MM.1S (cell line): ENCODE results near the gene ADNP2.

Experiments used
- CTCF ChIP-seq: fragments of 300-600 bp; sonication (generic); IDR thresholded peaks from 2 replicates; pipeline ENCODE4 v1.5.1; 2016; ENCODE audit warnings: antibody characterized with exemption, low read length, mixed read lengths
- EZH2phosphoT487 ChIP-seq: fragments of 300-600 bp; sonication (generic); IDR thresholded peaks from 2 replicates; pipeline ENCODE4 v1.6.1; 2018; ENCODE audit warnings: antibody characterized with exemption, low read length

DNA sequence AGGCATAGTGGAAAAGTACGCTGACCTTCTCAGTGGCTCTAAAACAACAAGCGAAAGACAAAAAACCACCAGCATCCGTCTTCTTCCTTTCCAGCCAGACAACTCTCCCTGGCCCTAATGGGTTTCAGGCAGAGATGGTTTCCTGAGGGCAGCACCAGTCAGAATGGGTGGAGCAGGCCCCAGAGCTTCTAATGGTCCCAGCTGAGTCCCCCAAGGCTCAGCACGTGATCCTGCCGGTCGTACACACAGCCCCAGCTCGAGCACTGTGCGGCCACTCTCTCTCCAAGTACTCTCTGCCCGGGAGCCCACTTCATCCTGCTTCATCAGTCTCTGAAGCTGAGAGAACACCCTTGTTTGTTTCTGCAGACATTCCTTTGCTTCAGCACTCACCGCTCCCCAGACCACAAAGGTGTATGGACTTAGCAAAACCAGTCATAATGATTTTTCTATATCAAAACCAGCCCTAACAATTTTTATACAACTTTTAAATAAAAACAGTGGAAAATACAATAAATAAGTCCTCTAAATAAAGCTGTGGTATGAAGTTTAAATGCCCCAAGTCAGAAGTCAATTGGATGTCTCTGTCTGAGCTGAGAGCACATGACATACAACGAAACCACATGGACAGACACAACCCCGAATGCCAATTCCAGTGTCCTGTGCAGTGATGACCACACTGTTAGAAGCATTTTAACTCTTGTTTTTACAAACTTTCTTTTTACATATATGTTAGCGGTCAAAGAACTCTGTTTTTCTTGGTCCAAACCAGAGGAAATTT lies 74.4 kb downstream of the ADNP2 start:
- TF ChIP-seq EZH2phosphoT487 (no peak), CTCF (no peak)
